K562 (cell line): ENCODE data around the gene SEC14L1. TPM values are rescaled to one million over a fixed set of nuclear protein-coding genes. Genes with fewer than 3 reads are reported as not detected.

Experiments used
- ETV1 ChIP-seq: fragments of 450-650 bp; conservative IDR thresholded peaks from 2 replicates; pipeline ENCODE4 v1.6.1; 2016; ENCODE audit warnings: missing genetic modification characterization, control low read depth, low read depth, missing compliant biosample characterization
- GABPA ChIP-seq: fragments of 200-800 bp; sonication (Bioruptor generic); conservative IDR thresholded peaks from 2 replicates; pipeline ENCODE4 v1.6.1; 2016; ENCODE audit warnings: low read depth, missing genetic modification characterization, missing compliant biosample characterization
- KDM5B ChIP-seq: fragments of 200-600 bp; sonication (generic); IDR thresholded peaks from 2 replicates; pipeline ENCODE4 v1.6.1; 2012; ENCODE audit warnings: low read depth, mild to moderate bottlenecking, moderate library complexity, low read length, control low read depth, inconsistent platforms; ENCODE audit not compliant: insufficient replicate concordance
- MYNN ChIP-seq, 2 experiments: sonication (generic); formaldehyde crosslinking in 1 of 2; IDR thresholded peaks; 2 replicates each; pipeline versions ENCODE4 v1.5.0 to v1.6.1; 2016 to 2020; ENCODE audit warnings: antibody characterized with exemption in 1 of 2, missing genetic modification reagents in 1 of 2
- PHF8 ChIP-seq: fragments of 200-600 bp; sonication (generic); IDR thresholded peaks from 2 replicates; pipeline ENCODE4 v1.6.1; 2012; ENCODE audit warnings: mixed run types, mild to moderate bottlenecking, inconsistent platforms, low read length, moderate library complexity, borderline replicate concordance
- POLR2B ChIP-seq: fragments of 450-650 bp; IDR thresholded peaks from 2 replicates; pipeline ENCODE4 v1.6.1; 2018; ENCODE audit warnings: low read depth; ENCODE audit not compliant: partially characterized antibody
- RAD51 ChIP-seq: fragments of 450-650 bp; IDR thresholded peaks from 2 replicates; pipeline ENCODE4 v1.7.1; 2016; ENCODE audit warnings: low read depth, mild to moderate bottlenecking, borderline replicate concordance
- RB1 ChIP-seq: fragments of 450-650 bp; IDR thresholded peaks from 2 replicates; pipeline ENCODE4 v1.6.1; 2017; ENCODE audit warnings: low read depth, mild to moderate bottlenecking
- YY1 ChIP-seq, 3 experiments: IDR thresholded peaks; 2 replicates each; pipeline ENCODE4 v1.6.1; 2011; ENCODE audit warnings: low read length in 2 of 3, mild to moderate bottlenecking in 2 of 3, moderate library complexity in 2 of 3, borderline replicate concordance in 1 of 3, control low read depth in 1 of 3, low read depth in 1 of 3; ENCODE audit not compliant: insufficient read depth in 3 of 3, insufficient replicate concordance in 2 of 3, control insufficient read depth in 1 of 3, insufficient read length in 1 of 3; ENCODE audit errors: extremely low read depth in 1 of 3
- polyA plus RNA-seq, 8 experiments: library from polyadenylated mRNA; depleted of rRNA in 4 of 8; stranded (reverse) in 5 of 8; unstranded in 3 of 8; fragments of >200 nt; fragmentation: Nextera tagmentation in 2 of 8; fragmentation: Illumina TruSeq in 1 of 8; extraction: Ambion mirVana in 2 of 8; extraction: Trizol in 1 of 8; gene quantifications; 2 replicates each; pipeline versions ENCODE4 v1.2.1 to v1.2.3, GENCODE V29; 2011 to 2014; ENCODE audit warnings: inconsistent platforms in 1 of 8, missing spikeins in 1 of 8
- total RNA-seq, 7 experiments: library from RNA; depleted of rRNA in 6 of 7; stranded (reverse); fragments of >200 nt in 6 of 7; fragmentation: Illumina TruSeq in 2 of 7; extraction: Trizol in 2 of 7; gene quantifications; 2 replicates each; pipeline versions ENCODE4 v1.2.1 to v1.2.3, GENCODE V29; 2011 to 2021; ENCODE audit warnings: low replicate concordance in 1 of 7
- TF ChIP-seq, protein P1 (sequence below): fragments of 200-800 bp; sonication (Bioruptor generic); IDR thresholded peaks from 2 replicates; pipeline ENCODE4 v1.6.1; 2017; ENCODE audit warnings: missing genetic modification characterization, missing compliant biosample characterization
- TF ChIP-seq, protein P2 (sequence below), 2 experiments: fragments of 200-800 bp in 1 of 2; sonication (Bioruptor generic) in 1 of 2; sonication (generic) in 1 of 2; formaldehyde crosslinking in 1 of 2; IDR thresholded peaks in 1 of 2; conservative IDR thresholded peaks in 1 of 2; 2 replicates each; pipeline versions ENCODE4 v1.5.0 to v1.6.1; 2016 to 2020; ENCODE audit warnings: missing compliant biosample characterization in 1 of 2, missing genetic modification characterization in 1 of 2, missing genetic modification reagents in 1 of 2
- TF ChIP-seq, protein P3 (sequence below), 3 experiments: fragments of 200-800 bp in 1 of 3; fragments of 250-450 bp in 1 of 3; fragments of 450-650 bp in 1 of 3; sonication (Bioruptor Pico) in 1 of 3; sonication (Bioruptor generic) in 1 of 3; formaldehyde crosslinking in 1 of 3; IDR thresholded peaks; 2 replicates each; pipeline versions ENCODE4 v1.6.1 to v1.8.0; 2016 to 2022; ENCODE audit warnings: mild to moderate bottlenecking in 2 of 3, missing genetic modification characterization in 2 of 3, missing compliant biosample characterization in 1 of 3, moderate library complexity in 1 of 3
- TF ChIP-seq, protein P4 (sequence below): fragments of 250-450 bp; sonication (Bioruptor Pico); IDR thresholded peaks from 2 replicates; pipeline ENCODE4 v1.4.0; 2020; ENCODE audit warnings: mild to moderate bottlenecking, moderate library complexity

Gene SEC14L1
- total and polyA plus RNA-seq, 9 of the 15 experiments (the other 6 are each of a cell fraction or from before 2014, with no cell fraction given): 3.1 to 39.7 (median 15.2) TPM

DNA sequence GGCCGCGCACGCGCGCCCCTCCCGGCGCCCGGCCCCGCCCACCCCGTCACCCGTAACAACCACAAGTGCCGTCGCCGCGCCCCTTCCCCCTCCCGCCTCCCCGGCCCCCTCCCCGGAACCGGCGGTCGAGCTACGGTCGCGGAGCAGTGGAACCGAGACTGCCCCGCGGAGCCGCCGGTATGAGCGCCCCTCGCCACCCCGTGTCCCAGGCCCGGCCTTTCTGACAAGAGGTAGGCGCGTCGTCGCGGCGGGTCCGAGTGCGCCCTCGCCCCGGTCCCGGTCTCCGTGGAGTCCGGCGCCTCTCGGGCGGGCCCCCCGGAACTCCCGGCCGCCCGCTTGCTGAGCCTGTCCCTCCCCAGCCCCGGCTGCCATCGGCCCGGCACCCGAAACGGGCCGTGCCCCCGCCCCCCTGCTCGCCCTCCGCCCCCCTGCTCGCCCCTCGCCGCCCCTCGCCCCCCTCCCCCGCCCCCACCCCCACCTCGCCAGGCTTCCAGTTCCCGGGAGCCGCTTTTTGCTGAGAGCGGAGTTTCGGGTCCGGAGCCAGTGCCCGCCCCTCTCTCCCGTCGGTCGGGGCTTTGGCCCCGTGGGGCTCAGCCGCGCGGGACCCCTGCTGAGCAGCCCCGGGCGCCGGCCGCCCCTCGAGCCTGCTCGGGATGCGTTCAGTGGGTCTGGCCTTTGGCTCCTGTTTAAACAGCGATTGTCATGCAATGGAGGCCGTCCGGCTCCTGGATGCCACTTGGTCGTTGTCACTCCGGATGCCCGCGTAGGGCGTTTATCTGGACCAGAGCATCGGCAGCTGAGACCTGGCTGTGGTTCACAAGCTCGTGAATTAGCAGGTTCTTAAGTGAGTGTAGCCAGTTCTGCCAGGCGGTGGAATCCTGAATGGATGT is at the start of gene SEC14L1 (continued):
- TF ChIP-seq YY1 (IDR thresholded peaks at IDR 0.05; ENCODE audit: borderline replicate concordance in 1 of 3, control insufficient read depth in 1 of 3, extremely low read depth in 1 of 3, insufficient read depth in 3 of 3, insufficient read length in 1 of 3, insufficient replicate concordance in 2 of 3, low read depth in 1 of 3, low read length in 2 of 3) (peak in 1 of 3 experiments; percentile 20), POLR2B (no peak), GABPA (peak; percentile 37; the same call in 1 of the 2 replicates), ETV1 (0 out of 2 replicates have a peak, but pooled peaks have one; percentile 20), RB1 (0 out of 2 replicates have a peak, but pooled peaks have one; percentile 6), KDM5B (peak; percentile 42), PHF8 (peak; percentile 38; the same call in 1 of the 2 replicates), RAD51 (no peak), MYNN (IDR thresholded peaks at IDR 0.05) (0 out of 2 replicates have a peak, but pooled peaks have one; percentile 32), MYNN (CRISPR knock-in tag; IDR thresholded peaks at IDR 0.05) (no peak)
- TF ChIP-seq, protein P1, sequence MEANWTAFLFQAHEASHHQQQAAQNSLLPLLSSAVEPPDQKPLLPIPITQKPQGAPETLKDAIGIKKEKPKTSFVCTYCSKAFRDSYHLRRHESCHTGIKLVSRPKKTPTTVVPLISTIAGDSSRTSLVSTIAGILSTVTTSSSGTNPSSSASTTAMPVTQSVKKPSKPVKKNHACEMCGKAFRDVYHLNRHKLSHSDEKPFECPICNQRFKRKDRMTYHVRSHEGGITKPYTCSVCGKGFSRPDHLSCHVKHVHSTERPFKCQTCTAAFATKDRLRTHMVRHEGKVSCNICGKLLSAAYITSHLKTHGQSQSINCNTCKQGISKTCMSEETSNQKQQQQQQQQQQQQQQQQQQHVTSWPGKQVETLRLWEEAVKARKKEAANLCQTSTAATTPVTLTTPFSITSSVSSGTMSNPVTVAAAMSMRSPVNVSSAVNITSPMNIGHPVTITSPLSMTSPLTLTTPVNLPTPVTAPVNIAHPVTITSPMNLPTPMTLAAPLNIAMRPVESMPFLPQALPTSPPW (CRISPR knock-in tag): peak; percentile 89
- TF ChIP-seq, protein P2, sequence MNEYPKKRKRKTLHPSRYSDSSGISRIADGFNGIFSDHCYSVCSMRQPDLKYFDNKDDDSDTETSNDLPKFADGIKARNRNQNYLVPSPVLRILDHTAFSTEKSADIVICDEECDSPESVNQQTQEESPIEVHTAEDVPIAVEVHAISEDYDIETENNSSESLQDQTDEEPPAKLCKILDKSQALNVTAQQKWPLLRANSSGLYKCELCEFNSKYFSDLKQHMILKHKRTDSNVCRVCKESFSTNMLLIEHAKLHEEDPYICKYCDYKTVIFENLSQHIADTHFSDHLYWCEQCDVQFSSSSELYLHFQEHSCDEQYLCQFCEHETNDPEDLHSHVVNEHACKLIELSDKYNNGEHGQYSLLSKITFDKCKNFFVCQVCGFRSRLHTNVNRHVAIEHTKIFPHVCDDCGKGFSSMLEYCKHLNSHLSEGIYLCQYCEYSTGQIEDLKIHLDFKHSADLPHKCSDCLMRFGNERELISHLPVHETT (CRISPR knock-in tag; conservative IDR thresholded peaks at IDR 0.05 in 1 of 2, IDR thresholded peaks at IDR 0.05 in 1 of 2): peak in 1 of 2 experiments; percentile 85; a peak in 2 of 4 replicates
- TF ChIP-seq, protein P3, sequence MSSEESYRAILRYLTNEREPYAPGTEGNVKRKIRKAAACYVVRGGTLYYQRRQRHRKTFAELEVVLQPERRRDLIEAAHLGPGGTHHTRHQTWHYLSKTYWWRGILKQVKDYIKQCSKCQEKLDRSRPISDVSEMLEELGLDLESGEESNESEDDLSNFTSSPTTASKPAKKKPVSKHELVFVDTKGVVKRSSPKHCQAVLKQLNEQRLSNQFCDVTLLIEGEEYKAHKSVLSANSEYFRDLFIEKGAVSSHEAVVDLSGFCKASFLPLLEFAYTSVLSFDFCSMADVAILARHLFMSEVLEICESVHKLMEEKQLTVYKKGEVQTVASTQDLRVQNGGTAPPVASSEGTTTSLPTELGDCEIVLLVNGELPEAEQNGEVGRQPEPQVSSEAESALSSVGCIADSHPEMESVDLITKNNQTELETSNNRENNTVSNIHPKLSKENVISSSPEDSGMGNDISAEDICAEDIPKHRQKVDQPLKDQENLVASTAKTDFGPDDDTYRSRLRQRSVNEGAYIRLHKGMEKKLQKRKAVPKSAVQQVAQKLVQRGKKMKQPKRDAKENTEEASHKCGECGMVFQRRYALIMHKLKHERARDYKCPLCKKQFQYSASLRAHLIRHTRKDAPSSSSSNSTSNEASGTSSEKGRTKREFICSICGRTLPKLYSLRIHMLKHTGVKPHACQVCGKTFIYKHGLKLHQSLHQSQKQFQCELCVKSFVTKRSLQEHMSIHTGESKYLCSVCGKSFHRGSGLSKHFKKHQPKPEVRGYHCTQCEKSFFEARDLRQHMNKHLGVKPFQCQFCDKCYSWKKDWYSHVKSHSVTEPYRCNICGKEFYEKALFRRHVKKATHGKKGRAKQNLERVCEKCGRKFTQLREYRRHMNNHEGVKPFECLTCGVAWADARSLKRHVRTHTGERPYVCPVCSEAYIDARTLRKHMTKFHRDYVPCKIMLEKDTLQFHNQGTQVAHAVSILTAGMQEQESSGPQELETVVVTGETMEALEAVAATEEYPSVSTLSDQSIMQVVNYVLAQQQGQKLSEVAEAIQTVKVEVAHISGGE (CRISPR knock-in tag; IDR thresholded peaks at IDR 0.05): peak in 1 of 3 experiments; percentile 39; a peak in 2 of 6 replicates
- TF ChIP-seq, protein P4, sequence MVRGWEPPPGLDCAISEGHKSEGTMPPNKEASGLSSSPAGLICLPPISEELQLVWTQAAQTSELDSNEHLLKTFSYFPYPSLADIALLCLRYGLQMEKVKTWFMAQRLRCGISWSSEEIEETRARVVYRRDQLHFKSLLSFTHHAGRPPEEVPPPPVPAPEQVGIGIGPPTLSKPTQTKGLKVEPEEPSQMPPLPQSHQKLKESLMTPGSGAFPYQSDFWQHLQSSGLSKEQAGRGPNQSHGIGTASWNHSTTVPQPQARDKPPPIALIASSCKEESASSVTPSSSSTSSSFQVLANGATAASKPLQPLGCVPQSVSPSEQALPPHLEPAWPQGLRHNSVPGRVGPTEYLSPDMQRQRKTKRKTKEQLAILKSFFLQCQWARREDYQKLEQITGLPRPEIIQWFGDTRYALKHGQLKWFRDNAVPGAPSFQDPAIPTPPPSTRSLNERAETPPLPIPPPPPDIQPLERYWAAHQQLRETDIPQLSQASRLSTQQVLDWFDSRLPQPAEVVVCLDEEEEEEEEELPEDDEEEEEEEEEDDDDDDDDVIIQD (CRISPR knock-in tag): no peak
